Type B pancreatic cell (in vitro differentiated cells): ENCODE data around the gene ABTB2. TPM values are rescaled to one million over a fixed set of nuclear protein-coding genes. Genes with fewer than 3 reads are reported as not detected.
"Not testable (repeated sequence)": the region's sequence is repeated elsewhere in the genome, so short reads cannot be mapped to it uniquely, and the experiment has no call there.

ENCODE experiments used
- DNase-seq: peaks from one replicate; pipeline ENCODE4 v3.0.0; 2021; ENCODE audit warnings: mixed read lengths; ENCODE audit not compliant: unreplicated experiment; ENCODE audit errors: extremely low spot score
- H3K27ac Mint-ChIP-seq: 2 replicates; pipeline ENCODE4 v1.8.0; 2021; ENCODE audit warnings: mild to moderate bottlenecking, mixed read lengths
- H3K27me3 Mint-ChIP-seq: 2 replicates; pipeline ENCODE4 v1.8.0; 2021; ENCODE audit warnings: mixed read lengths
- H3K36me3 Mint-ChIP-seq: 2 replicates; pipeline ENCODE4 v1.8.0; 2021; ENCODE audit warnings: mixed read lengths
- H3K4me1 Mint-ChIP-seq: one replicate; pipeline ENCODE4 v1.8.0; 2021; ENCODE audit warnings: mixed read lengths; ENCODE audit not compliant: unreplicated experiment
- H3K4me3 Mint-ChIP-seq: 2 replicates; pipeline ENCODE4 v1.8.0; 2021; ENCODE audit warnings: mild to moderate bottlenecking, mixed read lengths
- H3K9me3 Mint-ChIP-seq: 2 replicates; pipeline ENCODE4 v1.8.0; 2021; ENCODE audit warnings: mixed read lengths
- total RNA-seq: library from RNA; stranded (reverse); gene quantifications from 2 replicates; pipeline ENCODE4 v1.2.1, GENCODE V29; 2021; ENCODE audit warnings: low replicate concordance
- TF ChIP-seq, protein P1 (sequence below): fragments of 200-600 bp; sonication (generic); conservative IDR thresholded peaks from 2 replicates; pipeline ENCODE4 v1.5.0; 2021; ENCODE audit warnings: antibody characterized with exemption, mild to moderate bottlenecking

The ABTB2 gene
- total RNA-seq, 1 donor from 2014 or later, result 13.5 TPM

DNA sequence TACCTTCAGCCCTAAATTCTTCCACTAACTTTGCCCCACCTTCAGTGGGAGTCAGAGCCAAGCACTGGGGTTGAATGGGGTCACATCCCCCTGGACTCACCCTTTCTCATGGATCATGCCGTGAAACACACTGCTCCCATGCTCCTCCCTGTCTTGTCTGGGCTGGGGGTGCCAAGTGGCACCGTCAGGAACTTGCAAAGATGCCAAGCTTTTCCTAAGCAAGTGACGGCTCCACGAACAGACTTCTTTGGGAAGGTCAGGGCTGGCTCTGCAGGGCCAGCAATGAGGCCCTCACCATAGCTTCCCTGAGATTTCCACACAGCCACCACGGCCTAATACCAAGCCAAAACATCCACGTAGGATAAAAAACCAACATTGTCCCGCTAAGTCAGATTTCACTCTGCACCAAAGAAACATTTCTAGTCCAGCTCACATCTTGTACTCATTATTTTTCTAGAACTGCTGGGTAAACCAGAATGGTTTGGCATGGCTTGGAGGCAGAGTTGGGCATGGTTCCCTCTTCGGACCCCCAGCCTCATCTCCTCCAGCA is 175.9 kb downstream of the ABTB2 start:
- DNase-seq, result no peak
- peaks cover 22% of the 10 kb centered on the region for H3K4me1 Mint-ChIP-seq
- no peak overlapping the region for H3K4me3 Mint-ChIP-seq
- peaks cover 3% of the 10 kb centered on the region for H3K27me3 Mint-ChIP-seq
- H3K9me3 Mint-ChIP-seq, result no peaks in the 10 kb centered on the region
- TF ChIP-seq, protein P1, sequence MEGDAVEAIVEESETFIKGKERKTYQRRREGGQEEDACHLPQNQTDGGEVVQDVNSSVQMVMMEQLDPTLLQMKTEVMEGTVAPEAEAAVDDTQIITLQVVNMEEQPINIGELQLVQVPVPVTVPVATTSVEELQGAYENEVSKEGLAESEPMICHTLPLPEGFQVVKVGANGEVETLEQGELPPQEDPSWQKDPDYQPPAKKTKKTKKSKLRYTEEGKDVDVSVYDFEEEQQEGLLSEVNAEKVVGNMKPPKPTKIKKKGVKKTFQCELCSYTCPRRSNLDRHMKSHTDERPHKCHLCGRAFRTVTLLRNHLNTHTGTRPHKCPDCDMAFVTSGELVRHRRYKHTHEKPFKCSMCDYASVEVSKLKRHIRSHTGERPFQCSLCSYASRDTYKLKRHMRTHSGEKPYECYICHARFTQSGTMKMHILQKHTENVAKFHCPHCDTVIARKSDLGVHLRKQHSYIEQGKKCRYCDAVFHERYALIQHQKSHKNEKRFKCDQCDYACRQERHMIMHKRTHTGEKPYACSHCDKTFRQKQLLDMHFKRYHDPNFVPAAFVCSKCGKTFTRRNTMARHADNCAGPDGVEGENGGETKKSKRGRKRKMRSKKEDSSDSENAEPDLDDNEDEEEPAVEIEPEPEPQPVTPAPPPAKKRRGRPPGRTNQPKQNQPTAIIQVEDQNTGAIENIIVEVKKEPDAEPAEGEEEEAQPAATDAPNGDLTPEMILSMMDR, result no peak
- H3K36me3 Mint-ChIP-seq, result no peaks in the 10 kb centered on the region
- H3K27ac Mint-ChIP-seq, result no peak overlapping the region

DNA sequence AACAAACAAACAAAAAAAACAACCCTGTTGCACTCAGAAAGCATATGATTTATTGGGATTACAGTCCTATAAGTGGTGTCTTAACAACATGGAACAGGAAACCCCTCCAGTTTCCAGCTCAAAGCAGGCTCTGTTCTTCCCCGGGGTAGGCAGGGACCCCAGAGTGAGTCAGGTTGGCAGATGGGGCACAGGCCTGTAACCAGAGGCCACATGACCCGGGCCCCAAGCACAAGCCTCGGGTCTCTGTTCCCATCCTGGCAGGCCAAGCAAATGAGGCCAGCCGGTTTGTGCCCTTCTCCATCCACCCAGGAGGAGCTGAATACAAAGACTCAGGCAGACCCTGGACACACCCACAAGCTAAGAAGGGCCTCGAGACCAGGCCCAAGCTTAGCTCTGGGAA is 176.6 kb downstream of the ABTB2 start:
- Mint-ChIP-seq H3K4me1 (peaks cover 28% of the 10 kb centered on the region), H3K4me3 (no peak overlapping the region), H3K36me3 (no peaks in the 10 kb centered on the region), H3K27me3 (peaks cover 3% of the 10 kb centered on the region), H3K9me3 (no peaks in the 10 kb centered on the region), H3K27ac (no peak overlapping the region)
- no peak for DNase-seq
- TF ChIP-seq, protein P1, result no peak

DNA sequence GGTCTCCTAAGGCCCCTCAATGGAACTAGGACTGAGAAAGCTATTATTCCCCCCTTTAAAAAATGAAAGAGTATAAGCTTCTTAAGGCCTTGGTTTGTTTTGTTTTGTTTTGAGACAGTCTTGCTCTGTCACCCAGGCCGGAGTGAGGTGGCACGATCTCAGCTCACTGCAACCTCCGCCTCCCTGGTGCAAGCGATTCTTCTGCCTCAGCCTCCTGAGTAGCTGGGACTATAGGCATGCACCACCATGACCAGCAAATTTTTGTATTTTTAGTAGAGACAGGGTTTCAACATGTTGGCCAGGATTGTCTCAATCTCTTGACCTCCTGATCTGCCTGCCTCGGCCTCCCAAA is 177.0 kb downstream of the ABTB2 start:
- not testable (repeated sequence) for H3K4me3 Mint-ChIP-seq, H3K9me3 Mint-ChIP-seq, H3K36me3 Mint-ChIP-seq, DNase-seq, H3K27me3 Mint-ChIP-seq, H3K27ac Mint-ChIP-seq
- H3K4me1 Mint-ChIP-seq, result peaks cover 30% of the 10 kb centered on the region

DNA sequence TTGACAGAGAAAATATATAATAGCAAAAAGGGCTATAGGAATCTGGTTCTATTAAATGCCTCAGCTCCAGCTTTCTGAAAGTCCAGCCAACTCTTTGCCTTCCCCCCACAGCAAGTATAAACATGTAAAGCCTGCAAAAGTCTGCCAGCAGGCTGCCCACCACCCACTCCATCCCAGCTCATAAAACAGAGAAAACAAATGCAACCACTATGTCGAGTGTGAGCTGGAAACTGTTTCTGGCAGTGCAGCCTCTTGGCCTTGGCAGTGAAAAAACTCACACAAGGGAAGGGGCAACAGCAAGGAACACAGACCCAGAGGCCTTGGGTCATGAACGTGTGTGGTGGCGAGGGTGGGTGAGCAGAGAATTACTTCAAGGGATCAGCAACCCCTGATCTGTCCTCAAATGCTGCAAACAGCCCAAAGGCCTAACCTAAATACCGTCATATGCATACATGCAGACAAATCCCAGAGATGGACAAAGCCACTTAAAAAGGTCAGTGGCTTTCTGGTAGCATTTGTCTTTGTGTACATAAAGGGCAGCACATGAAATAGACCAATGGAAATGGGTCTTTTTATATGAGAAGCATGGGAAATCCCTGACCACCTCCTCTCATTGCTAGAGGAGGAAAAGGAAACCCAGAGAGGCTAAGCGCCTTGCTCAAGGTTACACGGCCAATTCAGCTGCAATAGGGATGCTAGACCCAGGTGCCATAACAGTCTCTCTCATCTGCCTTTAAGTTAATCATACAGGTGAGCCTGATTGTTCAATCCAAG is 177.6 kb downstream of the ABTB2 start:
- H3K4me3 Mint-ChIP-seq, result no peak overlapping the region
- no peaks in the 10 kb centered on the region for H3K36me3 Mint-ChIP-seq
- peaks cover 25% of the 10 kb centered on the region for H3K4me1 Mint-ChIP-seq
- no peak for DNase-seq
- H3K9me3 Mint-ChIP-seq, result no peaks in the 10 kb centered on the region
- peaks cover 3% of the 10 kb centered on the region for H3K27me3 Mint-ChIP-seq
- TF ChIP-seq, protein P1, result no peak
- H3K27ac Mint-ChIP-seq, result no peak overlapping the region

DNA sequence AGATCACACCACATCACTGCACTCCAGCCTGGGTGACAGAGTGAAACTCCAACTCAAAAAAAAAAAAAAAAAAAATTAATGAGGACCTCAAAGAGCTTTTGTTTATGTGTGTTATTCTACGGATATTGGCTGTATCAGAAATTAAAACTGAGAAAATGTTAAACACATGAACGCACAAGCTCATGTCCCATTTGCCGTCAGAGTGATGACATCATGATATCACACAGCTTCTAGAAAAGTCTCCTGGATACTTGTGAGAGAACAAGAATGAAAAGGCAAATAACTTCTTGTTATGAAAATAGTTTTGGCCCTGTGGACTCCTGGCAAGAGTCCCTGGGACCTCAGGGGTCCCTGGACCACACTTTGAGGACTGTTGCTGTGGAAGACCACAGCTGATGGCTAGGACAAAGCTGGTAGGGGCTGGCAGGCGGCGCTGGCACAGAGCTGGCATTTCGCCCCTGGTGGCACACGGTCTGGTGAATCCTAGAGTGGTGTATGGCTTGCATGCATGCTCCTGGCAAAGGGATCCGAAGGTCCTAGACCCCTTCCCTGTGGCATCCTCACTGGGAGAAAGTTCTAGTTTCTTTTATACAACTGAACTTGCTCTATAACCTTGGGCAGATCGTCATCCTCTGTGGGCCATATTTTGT is 178.7 kb downstream of the ABTB2 start:
- H3K4me1 Mint-ChIP-seq, result peaks cover 21% of the 10 kb centered on the region

More for the DNA sequence above, 178.7 kb downstream of the ABTB2 start:
- TF ChIP-seq, protein P1, result no peak
- H3K4me3 Mint-ChIP-seq, result no peak overlapping the region
- no peak for DNase-seq
- H3K9me3 Mint-ChIP-seq, result no peaks in the 10 kb centered on the region
- H3K27me3 Mint-ChIP-seq, result no peaks in the 10 kb centered on the region
- no peak overlapping the region for H3K27ac Mint-ChIP-seq
- no peaks in the 10 kb centered on the region for H3K36me3 Mint-ChIP-seq
